ENCODE data around the gene FKBP5.

- TF ChIP-seq EZH2 (IDR thresholded peaks at IDR 0.05; ENCODE audit: borderline replicate concordance, low read length) (no peak), CTCF (IDR thresholded peaks at IDR 0.05; ENCODE audit: low read length) (no peak)
Observed at GRCh38 chr6:35587167-35587566, 101.5 kb downstream of the FKBP5 start.

All from OCI-LY1 (cell line).